Stimulated activated CD4-positive, alpha-beta T cell treated with anti-CD3 and anti-CD28 coated beads, TNF-alpha, amount 100 ng/mL, for 48 hours (primary cell): ENCODE measurements around the gene MBNL2.

Experiments
- DNase-seq, 3 donors: peaks; one replicate each; pipeline ENCODE4 v3.0.0-alpha.2; 2020; ENCODE audit warnings: low read depth in 3 of 3

The MBNL2 gene

GRCh38 chr13:97381189-97381588 lies 159.1 kb downstream of the MBNL2 start:
- DNase-seq, result no peak

DNA sequence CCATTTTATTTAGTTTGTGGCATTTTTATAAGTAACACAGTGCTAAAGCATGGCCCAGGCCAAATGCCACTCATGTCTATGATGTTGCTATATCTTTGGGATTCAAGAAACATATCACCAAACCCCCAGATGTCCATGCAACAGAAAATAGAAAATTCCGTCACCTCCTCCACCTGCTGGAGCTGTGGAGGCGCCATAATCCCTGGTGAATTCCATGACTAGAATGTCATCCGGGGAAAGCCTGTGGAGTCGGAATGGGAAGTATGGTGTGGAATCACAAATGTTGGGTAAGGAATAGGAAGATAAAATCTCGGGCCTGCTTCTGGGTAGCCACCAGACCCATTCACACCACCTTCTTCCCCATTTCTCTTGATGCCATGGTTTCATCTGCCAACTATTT lies 160.1 kb downstream of the MBNL2 start:
- no peak for DNase-seq

- DNase-seq, result no peak
Observed at GRCh38 chr13:97384371-97384770, 162.2 kb downstream of the MBNL2 start.

- DNase-seq, result no peak
Observed at GRCh38 chr13:97385146-97385545, 163.0 kb downstream of the MBNL2 start.

- DNase-seq, result no peak
Observed at GRCh38 chr13:97385854-97386253, 163.7 kb downstream of the MBNL2 start.

GRCh38 chr13:97386801-97387484 lies 164.8 kb downstream of the MBNL2 start:
- DNase-seq, result no peak

GRCh38 chr13:97387485-97387839 lies 165.3 kb downstream of the MBNL2 start:
- no peak for DNase-seq

DNA sequence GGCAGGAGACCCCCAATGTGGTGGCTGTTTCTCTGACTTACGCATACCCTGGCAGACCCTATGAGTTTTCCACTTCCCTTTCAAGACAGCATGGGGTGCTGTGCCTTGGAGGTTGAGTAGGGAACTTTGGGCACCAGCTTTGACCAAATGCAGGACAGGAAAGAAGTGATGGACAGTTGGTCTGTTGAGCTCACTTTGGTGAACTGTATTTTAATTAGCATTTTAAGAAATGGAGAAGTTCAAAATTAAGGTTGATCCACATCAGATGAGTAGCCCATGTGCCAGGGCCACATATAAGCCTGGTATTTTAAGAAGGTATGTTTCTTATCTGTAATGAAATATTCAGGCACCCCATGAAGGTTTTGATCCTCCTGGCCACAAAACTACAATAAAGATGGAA lies 165.8 kb downstream of the MBNL2 start:
- no peak for DNase-seq

DNA sequence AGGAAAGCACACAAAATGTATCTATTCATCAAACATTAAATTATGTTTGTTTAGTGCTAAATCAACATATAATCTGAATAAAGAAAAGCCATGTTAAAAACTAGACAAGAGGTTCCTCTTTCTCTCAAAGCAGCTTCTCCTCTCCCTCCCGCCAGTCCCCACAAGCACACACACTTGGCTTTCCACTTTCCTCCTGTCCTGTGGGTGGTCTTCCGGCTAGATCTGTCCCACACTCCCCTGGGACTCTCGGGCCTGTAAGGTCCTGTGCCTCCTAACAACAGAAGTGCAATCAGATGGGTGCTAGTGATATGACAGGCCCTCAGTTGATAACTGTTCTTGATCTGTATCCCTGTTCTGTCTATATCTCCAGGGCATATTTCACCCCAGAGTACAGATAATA lies 166.2 kb downstream of the MBNL2 start:
- no peak for DNase-seq

- DNase-seq, result no peak
Observed at GRCh38 chr13:97390941-97391600, 168.9 kb downstream of the MBNL2 start.

DNA sequence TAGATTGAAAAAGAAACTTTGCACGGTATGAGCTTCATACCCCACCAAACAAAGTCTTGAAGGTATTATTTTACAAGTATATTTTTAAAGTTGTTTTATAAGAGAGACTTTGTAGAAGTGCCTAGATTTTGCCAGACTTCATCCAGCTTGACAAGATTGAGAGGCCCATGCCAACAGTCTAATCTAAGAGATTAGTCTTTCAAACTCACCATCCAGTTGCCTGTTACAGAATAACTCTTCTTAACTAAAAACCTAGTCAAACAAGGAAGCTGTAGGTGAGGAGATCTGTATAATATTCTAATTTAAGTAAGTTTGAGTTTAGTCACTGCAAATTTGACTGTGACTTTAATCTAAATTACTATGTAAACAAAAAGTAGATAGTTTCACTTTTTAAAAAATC lies 169.9 kb downstream of the MBNL2 start:
- DNase-seq, result no peak

DNA sequence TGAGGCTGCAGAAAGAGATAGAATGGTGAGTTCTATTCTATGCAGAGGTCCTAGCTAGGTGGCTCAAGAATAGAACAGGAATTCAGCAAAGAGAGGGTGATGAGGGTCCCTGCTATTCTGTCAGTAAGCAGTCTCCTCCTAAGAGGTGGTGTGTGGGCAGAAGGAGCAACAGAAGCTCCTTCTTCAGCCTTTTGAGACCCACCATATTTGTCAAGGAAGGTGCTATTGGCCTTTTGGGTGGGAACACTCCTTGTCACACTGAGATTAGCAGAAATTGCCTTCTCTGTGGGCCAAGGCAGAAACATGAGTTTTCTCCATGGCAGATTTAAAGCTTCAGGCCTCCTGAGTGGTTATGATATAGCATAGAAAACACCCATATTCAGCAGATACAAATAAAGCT lies 172.4 kb downstream of the MBNL2 start:
- no peak for DNase-seq

- no peak for DNase-seq
Observed at GRCh38 chr13:97395447-97396136, 173.5 kb downstream of the MBNL2 start.

GRCh38 chr13:97397267-97397666 lies 175.1 kb downstream of the MBNL2 start:
- no peak for DNase-seq

- no peak for DNase-seq
Observed at GRCh38 chr13:97401421-97401820, 179.3 kb downstream of the MBNL2 start.

GRCh38 chr13:97403893-97404750 lies 182.0 kb downstream of the MBNL2 start:
- DNase-seq, result no peak

GRCh38 chr13:97407540-97407939 lies 185.4 kb downstream of the MBNL2 start:
- DNase-seq, result no peak

DNA sequence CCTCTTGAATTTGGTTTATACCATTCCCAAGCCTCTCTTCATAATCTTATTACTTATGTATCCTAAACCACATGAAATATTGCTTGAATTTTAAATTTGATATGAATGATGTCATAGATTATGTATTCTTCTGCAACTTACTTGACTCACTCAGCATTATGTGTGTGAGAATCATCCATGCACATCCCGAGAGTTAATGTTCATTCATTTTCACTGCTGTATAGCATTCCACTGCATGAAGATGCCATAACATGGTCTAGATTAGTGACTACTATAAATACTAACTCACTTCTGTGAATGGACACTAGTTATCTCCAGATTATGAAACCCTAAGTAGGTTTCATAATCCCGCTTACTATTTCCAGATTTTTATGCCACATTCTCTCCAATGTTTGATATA lies 186.8 kb downstream of the MBNL2 start:
- no peak for DNase-seq

GRCh38 chr13:97411984-97412383 lies 189.9 kb downstream of the MBNL2 start:
- no peak for DNase-seq

GRCh38 chr13:97413694-97414093 lies 191.6 kb downstream of the MBNL2 start:
- no peak for DNase-seq

DNA sequence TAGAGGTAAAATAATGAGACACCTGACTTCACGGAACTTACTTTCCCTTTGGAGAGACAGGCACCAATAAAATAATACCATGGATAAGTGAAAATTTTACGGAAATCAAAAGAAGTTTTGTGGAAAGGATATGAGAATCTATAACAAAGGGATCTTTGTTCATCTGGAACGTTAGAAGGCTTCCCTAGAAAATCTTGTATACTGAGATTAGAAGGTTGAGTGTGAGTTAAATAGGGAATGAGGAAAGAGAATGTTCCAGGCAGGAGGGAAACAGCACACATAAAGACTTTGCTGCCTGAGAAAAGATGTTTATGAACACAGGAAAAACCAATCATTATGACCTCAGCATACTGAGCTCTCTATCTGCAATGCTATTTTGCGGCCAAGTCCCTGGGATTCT lies 192.3 kb downstream of the MBNL2 start:
- DNase-seq, result no peak

- no peak for DNase-seq
Observed at GRCh38 chr13:97417698-97418097, 195.6 kb downstream of the MBNL2 start.
